HepG2 (cell line): ENCODE data around the gene SGCD.

ENCODE experiments used
- EED ChIP-seq: sonication (generic); formaldehyde crosslinking; IDR thresholded peaks from 2 replicates; pipeline ENCODE4 v1.5.0; 2020; ENCODE audit warnings: mild to moderate bottlenecking, missing genetic modification reagents
- ETV5 ChIP-seq: IDR thresholded peaks from 2 replicates; pipeline ENCODE4 v1.6.1; 2018; ENCODE audit warnings: missing biosample characterization, missing genetic modification reagents, inconsistent platforms, borderline replicate concordance
- EZH2 ChIP-seq: conservative IDR thresholded peaks from 2 replicates; pipeline ENCODE4 v1.6.1; 2012; ENCODE audit warnings: mild to moderate bottlenecking, low read depth, low read length, moderate library complexity
- PCBP1 ChIP-seq: fragments of 200-400 bp; formaldehyde crosslinking; IDR thresholded peaks from 2 replicates; pipeline ENCODE4 v1.6.1; 2017; ENCODE audit warnings: mild to moderate bottlenecking, low read depth, low read length, borderline replicate concordance
- POLR2AphosphoS2 ChIP-seq: IDR thresholded peaks from 2 replicates; pipeline ENCODE4 v1.6.1; 2011; ENCODE audit warnings: low read depth, low read length, improper control_type of control experiment
- RBFOX2 ChIP-seq: fragments of 200-400 bp; formaldehyde crosslinking; IDR thresholded peaks from 2 replicates; pipeline ENCODE4 v1.6.1; 2017; ENCODE audit warnings: low read depth, mild to moderate bottlenecking, low read length
- ZBTB7A ChIP-seq: sonication (generic); formaldehyde crosslinking; IDR thresholded peaks from 2 replicates; pipeline ENCODE4 v1.8.0; 2022; ENCODE audit warnings: mild to moderate bottlenecking, missing genetic modification reagents
- ZFP36 ChIP-seq: fragments of 150-350 bp; IDR thresholded peaks from 2 replicates; pipeline ENCODE4 v1.6.1; 2018; ENCODE audit warnings: borderline replicate concordance, low read length, low read depth; ENCODE audit not compliant: partially characterized antibody
- ZNF136 ChIP-seq: sonication (generic); formaldehyde crosslinking; IDR thresholded peaks from 2 replicates; pipeline ENCODE4 v1.8.1; 2022; ENCODE audit warnings: low read depth, mild to moderate bottlenecking, moderate library complexity, missing genetic modification reagents
- ZNF335 ChIP-seq: sonication (generic); formaldehyde crosslinking; IDR thresholded peaks from 2 replicates; pipeline ENCODE4 v1.4.0; 2020; ENCODE audit warnings: missing genetic modification reagents
- TF ChIP-seq, protein P1 (sequence below): sonication (generic); formaldehyde crosslinking; IDR thresholded peaks from 2 replicates; pipeline ENCODE4 v1.5.0; 2020; ENCODE audit warnings: mild to moderate bottlenecking, missing genetic modification reagents, moderate library complexity
- TF ChIP-seq, protein P2 (sequence below): sonication (generic); formaldehyde crosslinking; IDR thresholded peaks from 2 replicates; pipeline ENCODE4 v1.8.1; 2022; ENCODE audit warnings: low read depth, mild to moderate bottlenecking, missing genetic modification reagents
- TF ChIP-seq, protein P3 (sequence below): IDR thresholded peaks from 2 replicates; pipeline ENCODE4 v1.6.1; 2016

DNA sequence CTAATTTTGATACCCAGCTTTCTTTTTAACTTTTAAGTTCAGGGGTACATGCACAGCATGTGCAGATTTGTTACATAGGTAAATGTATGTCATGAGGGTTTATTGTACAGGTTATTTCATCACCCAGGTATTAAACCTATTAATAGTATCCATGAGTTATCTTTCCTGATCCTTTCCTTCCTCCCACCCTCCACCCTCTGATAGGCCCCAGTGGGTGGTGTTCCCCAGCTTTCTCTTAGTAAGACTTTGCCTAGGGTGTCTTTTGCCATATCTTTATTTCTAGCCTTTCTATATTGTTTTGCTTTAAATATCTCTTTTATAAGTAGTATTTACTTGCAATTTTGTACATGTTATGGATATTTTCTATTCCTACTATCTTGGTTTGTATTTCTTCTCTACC lies 243.7 kb downstream of the SGCD start:
- no peak for TF ChIP-seq ETV5 (CRISPR knock-in tag)
- TF ChIP-seq ZNF335 (CRISPR knock-in tag) = no peak
- TF ChIP-seq ZFP36 = no peak
- TF ChIP-seq, protein P1, sequence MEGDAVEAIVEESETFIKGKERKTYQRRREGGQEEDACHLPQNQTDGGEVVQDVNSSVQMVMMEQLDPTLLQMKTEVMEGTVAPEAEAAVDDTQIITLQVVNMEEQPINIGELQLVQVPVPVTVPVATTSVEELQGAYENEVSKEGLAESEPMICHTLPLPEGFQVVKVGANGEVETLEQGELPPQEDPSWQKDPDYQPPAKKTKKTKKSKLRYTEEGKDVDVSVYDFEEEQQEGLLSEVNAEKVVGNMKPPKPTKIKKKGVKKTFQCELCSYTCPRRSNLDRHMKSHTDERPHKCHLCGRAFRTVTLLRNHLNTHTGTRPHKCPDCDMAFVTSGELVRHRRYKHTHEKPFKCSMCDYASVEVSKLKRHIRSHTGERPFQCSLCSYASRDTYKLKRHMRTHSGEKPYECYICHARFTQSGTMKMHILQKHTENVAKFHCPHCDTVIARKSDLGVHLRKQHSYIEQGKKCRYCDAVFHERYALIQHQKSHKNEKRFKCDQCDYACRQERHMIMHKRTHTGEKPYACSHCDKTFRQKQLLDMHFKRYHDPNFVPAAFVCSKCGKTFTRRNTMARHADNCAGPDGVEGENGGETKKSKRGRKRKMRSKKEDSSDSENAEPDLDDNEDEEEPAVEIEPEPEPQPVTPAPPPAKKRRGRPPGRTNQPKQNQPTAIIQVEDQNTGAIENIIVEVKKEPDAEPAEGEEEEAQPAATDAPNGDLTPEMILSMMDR (CRISPR knock-in tag) = no peak
- TF ChIP-seq PCBP1 = no peak
- TF ChIP-seq, protein P2, sequence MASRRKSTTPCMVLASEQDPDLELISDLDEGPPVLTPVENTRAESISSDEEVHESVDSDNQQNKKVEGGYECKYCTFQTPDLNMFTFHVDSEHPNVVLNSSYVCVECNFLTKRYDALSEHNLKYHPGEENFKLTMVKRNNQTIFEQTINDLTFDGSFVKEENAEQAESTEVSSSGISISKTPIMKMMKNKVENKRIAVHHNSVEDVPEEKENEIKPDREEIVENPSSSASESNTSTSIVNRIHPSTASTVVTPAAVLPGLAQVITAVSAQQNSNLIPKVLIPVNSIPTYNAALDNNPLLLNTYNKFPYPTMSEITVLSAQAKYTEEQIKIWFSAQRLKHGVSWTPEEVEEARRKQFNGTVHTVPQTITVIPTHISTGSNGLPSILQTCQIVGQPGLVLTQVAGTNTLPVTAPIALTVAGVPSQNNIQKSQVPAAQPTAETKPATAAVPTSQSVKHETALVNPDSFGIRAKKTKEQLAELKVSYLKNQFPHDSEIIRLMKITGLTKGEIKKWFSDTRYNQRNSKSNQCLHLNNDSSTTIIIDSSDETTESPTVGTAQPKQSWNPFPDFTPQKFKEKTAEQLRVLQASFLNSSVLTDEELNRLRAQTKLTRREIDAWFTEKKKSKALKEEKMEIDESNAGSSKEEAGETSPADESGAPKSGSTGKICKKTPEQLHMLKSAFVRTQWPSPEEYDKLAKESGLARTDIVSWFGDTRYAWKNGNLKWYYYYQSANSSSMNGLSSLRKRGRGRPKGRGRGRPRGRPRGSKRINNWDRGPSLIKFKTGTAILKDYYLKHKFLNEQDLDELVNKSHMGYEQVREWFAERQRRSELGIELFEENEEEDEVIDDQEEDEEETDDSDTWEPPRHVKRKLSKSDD (CRISPR knock-in tag) = no peak
- no peak for TF ChIP-seq ZNF136 (CRISPR knock-in tag)
- no peak for TF ChIP-seq ZBTB7A (CRISPR knock-in tag)
- no peak for TF ChIP-seq EED (CRISPR knock-in tag)
- TF ChIP-seq, protein P3, sequence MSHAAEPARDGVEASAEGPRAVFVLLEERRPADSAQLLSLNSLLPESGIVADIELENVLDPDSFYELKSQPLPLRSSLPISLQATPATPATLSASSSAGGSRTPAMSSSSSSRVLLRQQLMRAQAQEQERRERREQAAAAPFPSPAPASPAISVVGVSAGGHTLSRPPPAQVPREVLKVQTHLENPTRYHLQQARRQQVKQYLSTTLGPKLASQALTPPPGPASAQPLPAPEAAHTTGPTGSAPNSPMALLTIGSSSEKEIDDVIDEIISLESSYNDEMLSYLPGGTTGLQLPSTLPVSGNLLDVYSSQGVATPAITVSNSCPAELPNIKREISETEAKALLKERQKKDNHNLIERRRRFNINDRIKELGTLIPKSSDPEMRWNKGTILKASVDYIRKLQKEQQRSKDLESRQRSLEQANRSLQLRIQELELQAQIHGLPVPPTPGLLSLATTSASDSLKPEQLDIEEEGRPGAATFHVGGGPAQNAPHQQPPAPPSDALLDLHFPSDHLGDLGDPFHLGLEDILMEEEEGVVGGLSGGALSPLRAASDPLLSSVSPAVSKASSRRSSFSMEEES (CRISPR knock-in tag) = no peak
- TF ChIP-seq EZH2 = no peak
- TF ChIP-seq RBFOX2 = no peak
- TF ChIP-seq POLR2AphosphoS2 = no peak
